Fibroblast of gingiva (primary cell): ENCODE measurements around the gene DPP4.
A peak's percentile ranks its signal among the peaks of the same experiment; 100 is the strongest.
"Not testable (repeated sequence)": the region's sequence is repeated elsewhere in the genome, so short reads cannot be mapped to it uniquely, and the experiment has no call there.

Experiments
- DNase-seq: peaks from one replicate; pipeline ENCODE4 v3.0.0-alpha.2; 2011; ENCODE audit warnings: low read depth

The DPP4 gene

DNA sequence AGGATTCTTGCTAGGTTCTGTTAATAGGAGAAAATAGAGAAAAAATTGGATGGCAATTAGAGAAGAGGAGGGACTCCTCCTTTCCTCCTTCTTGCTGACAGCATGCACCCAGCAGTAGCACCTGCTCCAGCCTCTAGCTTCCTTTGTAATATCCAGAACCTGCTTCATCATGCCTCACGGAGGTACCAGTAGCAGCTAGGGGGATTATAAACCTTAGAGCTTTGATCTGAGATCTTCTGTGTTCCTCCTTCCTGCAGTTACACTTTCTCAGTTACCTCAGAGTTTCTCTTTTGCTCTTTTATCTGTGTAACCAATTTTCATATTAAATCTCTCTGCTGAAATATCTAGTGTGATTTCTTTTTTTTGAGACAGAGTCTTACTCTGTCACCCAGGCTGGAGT lies 16.6 kb downstream of the DPP4 start:
- DNase-seq: no peak

DNA sequence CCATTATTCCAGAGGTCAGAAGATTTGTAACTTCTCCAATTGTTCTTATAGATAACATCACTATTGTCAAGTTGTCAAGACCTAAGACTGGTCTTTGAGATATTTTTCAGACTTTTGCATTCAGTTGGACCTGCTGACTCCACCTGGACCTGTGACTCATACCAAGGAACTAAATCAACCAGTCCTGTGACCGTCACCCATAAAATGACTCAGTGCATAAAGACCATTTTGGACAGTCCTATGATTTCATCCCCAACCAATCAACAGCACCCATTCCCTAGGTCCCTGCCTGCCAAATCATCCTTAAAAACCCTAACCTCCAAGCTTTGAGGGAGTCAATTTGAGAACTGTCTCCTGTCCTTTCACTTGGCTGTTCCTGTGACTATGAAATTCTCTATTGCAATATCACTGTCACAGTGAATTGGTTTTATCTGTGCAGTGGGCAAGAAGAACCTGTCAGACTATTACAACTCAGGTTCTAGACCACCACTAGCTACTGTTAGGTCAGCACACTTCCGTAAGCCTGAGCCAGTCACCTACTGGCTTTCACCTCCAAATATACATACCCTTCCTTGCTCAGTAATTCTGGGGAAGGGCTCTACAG lies 17.1 kb downstream of the DPP4 start:
- no peak for DNase-seq

DNA sequence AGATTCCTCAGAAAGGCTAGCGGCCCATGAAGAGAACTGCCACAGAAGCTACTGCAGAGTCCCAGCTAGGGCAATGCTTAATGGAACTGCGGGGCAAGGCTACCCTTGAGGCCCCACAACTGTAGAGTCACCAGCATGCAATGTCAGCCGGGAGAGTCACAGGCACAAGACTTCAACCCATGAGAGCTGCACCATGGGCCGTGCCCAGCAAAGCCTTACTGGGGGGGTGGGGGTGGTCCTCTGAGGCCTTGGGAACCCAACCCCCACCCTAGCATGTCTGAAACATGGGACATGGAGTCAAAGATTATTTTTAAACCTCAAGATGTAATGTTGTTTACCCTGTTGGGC lies 20.2 kb downstream of the DPP4 start:
- DNase-seq: no peak

DNA sequence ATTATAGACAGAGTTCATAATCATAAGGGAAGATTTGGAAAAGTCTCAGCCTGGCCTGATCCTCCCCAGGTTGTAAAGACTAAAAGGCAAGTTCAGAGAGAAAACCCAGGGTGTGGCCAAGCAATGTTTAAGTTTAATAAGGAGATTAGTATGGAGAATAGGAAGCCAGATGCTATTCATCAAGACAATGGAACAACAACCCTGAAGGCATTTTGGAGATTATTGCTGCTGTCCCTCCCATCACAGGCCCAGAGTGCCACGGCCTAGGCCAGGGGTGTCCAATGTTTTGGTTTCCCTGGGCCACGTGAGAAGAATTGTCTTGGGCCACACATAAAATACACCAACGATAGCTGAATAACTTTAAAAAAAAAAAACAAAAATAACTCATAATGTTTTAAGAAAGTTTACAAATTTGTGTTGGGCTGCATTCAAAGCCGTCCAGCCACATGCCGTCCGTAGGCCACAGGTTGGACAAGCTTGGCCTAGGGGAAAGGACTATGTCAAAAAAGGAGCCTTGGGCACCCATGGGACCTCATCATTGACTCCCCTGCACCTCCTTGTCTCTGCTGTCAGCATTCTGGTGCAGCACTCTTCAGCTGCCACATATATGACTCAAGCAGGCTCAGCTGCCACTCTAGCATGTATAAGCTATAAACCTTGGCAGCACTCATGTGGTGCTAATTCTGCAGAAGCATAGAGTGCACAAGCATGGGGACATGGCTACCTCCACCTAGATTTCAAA lies 20.8 kb downstream of the DPP4 start:
- no peak for DNase-seq

DNA sequence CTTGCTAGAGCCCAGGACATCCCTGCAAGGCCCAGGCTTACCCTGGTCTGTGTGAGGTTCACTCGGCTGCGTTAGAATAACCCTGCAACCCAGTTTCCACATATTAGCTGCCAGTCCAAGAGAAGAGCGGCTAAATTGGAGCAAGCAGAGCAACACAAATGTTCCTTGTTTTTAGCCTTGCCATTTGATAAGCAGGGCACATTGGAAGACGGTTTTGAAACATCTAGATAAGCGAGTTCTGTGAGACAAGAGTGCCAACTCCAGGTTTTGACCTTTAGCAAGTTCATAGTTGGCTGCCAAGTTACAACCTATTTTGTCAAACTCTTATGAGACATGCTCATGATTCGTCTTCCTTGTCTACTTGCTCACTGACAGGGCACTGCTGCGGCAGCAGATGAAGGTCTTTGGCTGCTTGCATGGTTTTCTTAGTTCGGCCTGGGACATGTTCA lies 23.5 kb downstream of the DPP4 start:
- no peak for DNase-seq

DNA sequence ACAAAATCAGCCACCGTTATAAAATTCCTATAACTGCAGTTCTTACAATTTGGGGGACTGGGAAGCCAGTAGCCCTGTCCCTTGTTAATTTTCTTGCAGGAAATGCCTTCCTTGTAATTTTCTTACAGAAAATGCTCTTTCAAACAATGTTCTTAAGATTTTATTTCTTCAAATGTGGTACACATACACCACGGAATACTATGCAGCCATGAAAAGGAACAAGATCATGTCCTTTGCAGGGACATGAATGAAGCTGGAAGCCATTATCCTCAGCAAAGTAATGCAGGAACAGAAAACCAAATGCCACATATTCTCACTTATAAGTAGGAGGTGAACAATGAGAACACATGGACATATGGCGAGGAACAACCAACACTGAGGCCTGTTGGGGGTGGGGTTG lies 24.9 kb downstream of the DPP4 start:
- not testable (repeated sequence) for DNase-seq

DNA sequence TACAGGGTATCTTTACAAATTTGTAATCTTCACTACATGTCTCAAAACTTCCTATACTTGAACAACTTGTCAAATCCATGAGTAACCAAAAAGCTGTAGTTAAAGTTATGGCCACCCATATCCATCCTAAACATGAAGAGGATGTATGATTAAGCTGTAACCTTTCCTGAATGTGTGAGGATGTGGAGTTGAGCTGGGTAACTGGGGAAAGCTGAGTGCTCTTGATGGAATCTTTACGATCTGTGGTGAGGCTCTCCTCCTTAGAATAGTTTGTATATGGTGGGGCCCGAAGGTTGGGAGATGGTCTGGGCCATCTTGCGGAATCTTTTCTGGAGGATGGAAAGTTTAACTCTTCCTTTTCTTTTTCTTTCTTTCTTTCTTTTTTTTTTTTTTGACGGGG lies 29.4 kb downstream of the DPP4 start:
- DNase-seq: no peak

DNA sequence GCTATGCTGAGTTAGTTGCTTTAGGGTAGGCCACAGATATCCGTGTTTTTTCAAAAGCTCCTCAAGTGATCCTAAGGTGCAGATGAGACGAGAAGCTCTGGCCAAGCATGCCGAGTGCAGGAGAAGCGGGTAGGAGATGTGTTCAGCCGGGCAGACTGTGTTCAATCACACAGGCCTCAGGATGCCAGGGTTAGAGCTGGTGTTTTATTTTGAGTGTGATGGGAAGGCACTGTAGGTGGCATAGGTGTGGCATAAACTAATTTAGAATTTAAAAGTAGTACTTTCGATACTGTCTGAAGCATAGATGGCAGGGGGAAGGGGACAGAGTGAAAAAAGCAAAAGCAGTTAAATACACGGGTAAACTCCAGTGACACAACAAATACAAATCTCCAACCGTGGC lies 30.9 kb downstream of the DPP4 start:
- no peak for DNase-seq

DNA sequence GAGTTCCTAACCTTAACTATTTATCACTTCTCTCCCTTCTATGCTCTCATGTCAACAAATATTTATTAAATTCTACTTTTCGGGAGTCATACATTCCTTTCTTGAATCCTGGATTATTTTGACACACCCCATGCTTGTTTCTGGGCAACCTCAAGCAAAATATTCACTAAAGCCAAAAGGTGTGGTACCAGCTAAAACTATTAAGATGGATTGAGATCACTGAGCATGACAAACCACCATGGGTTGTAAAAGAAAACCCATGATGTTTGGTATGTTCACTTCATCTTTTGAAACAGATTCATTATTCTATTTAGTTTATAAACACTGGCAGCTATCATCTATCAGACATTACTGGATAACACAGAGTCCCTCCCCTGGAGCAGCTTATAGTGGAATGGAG lies 32.5 kb downstream of the DPP4 start:
- no peak for DNase-seq

DNA sequence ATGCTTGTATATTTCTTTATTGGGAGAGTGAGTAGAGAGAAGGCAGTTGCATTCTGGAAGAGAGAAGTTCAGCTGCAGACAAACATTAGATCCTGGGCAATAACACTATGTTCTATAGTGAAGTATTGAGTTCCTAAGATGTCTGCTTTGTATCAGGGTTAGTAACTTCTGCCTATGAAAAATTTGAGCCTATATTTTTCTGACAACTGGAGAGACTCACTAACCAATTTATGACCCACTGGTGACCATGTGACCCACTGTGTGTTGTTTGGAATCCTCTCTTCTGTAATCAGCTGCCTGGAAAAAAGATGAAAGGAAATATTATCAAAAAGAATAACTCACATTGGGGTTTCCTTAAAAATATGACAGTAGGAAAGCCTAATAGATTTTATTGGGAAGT lies 35.3 kb downstream of the DPP4 start:
- no peak for DNase-seq

DNA sequence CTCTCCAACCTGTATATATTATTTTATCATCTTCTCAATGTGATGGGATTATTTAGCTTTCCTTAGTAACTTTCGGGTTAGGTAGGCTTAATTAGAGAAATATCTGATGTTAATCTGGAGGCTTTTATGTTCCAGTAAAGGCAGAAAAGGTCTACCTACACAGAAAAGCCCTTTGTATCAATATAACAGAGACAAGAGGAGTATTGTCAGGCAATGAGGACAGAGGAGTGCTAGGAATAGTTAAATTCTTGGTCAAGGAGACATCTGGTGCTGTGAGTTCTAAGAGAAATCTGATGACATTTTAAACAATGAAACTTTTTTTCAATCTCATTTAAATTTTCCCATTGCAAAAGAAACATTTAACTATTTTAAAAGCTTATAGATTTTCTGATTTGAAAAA lies 36.1 kb downstream of the DPP4 start:
- no peak for DNase-seq

DNA sequence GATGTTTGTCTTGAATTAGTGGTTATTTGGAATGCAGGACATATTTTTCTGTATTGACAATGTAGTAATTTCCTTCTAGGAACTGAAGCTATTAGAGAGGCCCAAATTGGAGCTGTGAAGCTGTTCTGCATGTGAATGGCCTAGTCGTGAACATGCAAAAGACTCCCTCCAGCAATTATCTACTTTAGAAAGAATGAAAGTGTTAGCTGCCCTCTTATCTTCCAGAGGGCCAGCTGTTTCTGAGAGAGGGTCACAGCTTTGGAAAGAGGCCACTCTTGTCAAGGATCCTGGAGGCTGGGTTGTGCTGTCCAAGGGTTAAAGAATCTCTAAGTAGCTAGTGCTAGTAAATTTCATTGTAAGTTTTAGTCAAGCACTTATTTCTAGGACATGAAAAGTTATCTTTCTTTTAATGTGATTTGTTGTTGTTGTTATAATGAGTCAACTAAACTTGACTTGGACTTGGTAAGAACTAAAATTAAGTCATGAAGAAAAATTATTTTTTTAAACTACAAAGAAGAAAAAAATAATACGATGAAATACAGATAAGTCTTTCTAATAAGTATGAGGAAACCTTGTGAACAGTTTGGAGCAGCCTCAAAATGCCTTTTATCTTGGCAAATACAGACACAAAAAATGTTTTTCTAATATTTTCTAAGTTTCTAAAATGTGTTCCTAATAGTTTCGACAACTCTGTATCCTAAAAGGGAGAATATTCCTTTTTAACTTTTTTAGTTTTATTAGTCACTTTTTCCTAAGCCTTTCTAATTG lies 36.8 kb downstream of the DPP4 start:
- no peak for DNase-seq

DNA sequence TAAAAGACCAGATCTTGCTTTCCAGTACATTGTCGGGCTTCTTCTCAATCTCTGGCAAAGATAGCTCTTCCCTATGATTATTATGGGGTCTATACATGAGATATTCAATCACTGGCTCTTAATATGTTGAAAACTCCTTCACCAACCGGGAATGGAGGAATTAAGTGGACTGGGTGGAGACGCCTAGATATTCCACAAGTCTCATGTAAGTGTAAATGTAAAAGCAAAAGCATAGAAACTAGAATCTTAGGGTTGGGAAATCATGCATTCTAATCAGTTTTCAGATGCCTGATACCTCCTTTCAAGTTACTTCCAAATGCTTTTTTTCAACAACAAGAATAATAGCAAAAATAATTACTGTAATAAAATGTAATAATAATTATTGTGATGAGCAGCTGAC lies 38.0 kb downstream of the DPP4 start:
- no peak for DNase-seq

DNA sequence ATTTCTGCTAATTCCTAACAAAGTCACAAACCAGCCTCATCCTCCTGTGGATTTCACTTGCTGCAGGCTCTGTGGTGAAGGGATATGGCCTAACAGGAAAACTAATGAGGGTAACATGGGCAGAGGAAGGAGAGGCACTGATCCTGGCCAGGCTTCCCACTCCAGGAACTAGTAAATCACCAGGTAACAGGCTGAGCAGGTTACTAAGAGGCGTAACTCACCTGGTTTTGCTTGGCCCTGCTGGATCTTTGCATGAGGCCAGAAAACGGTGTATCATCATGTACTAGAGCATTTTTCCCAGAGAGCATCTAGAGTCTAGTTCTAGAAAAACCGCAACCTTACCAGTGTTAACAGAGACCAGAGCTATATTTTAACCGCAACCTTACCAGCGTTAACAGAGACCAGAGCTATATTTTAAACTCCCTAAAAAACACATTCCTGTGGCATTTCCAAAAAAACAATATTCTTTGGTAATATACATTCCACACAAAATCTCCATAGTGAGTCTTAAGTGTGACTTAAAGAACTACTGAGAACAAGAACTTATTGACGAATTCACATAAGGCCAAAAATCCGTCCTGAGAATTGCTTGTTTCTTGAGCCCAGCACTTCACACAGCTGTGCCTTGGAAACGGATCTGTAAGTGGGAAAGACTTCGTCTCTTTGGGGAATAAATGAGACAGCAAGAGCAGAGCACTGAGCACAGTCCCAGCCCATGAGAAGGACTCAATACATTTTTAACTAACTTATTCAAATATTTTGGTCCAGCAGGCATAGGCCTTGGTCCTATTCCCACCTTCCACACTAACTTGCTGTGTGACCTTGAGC lies 43.4 kb downstream of the DPP4 start:
- no peak for DNase-seq

DNA sequence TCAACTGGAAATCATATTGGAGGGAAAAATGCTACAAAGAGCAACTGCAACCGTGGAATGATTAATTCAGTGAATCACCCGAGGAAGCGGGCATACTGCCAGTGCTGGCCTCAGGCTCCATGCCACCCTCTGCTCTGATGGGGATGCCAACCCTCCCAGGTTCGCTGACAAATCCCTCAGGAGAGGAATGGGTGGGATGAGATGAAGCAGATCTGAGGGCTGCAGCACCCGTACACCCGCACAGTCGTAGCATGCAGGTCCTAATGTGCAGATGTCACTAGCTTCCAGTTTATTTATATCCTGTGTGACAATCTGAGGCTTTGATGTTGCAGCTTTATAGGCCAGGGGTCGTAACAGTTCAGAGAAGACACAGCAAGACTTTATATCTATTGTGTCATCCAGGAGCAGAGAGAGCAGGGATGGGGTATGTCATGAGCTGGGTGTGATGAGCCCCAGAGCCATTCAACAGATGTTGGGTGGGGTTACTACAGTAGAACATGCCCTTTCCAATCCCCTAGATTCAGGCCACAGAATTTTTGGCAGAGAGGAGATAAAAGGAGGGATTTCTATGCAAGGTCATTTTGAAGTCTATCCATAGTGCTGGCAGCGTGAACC lies 44.6 kb downstream of the DPP4 start:
- peak; percentile 67 for DNase-seq

DNA sequence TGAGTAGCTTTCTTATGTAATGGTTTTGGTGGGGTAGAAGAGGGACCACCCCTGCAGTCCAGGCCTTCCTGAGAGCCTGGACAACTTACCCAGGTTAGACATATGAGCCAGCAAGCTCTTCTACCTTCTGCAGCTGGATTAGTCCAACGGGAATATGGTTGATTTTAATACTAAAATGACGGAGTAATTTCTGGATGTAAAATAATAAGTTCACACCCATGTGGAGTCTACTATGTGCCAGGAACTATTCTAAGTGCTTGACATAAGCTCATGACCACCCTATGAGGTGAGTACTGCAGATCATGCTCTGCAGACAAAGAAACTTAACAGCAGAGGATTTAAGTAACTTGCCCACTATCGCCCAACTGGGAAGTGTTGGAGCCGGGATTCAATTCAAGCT lies 45.5 kb downstream of the DPP4 start:
- no peak for DNase-seq

DNA sequence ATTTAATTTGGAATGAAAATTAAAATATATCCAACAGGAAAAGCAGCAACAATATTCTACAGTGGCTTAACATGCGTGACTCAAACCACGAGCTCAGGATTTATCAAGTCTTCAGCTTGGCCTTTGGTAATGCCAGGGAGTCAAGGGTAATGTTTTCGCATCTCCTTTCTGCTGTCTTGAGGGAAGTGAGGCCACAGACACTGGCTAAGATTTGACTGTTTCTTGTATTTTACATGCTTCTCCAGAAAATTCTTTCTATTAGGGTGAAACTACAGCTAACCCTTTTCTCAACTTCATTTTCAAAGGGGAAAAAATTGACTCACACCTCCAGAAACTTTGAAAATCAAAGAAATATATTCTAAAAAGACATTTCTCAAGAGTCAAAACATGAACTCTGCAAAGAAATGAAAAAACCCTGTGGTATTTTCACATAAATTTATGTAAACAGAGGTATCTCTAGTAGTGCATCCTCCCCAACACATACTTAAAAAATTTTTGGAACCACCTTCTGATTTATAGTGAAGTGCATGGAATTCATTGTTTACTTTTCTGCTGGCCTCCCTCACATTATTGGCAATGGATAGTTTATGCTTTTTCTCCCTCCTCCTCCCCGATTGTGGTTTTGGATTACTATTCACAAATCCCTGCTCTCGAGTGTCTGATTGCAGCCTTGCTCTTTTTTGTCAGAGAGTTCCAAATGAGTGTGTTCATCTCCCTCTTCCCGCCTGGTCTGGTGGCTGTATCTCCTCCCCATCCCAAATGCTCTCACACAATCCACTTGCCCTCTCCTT lies 48.7 kb downstream of the DPP4 start:
- peak; percentile 74 for DNase-seq

DNA sequence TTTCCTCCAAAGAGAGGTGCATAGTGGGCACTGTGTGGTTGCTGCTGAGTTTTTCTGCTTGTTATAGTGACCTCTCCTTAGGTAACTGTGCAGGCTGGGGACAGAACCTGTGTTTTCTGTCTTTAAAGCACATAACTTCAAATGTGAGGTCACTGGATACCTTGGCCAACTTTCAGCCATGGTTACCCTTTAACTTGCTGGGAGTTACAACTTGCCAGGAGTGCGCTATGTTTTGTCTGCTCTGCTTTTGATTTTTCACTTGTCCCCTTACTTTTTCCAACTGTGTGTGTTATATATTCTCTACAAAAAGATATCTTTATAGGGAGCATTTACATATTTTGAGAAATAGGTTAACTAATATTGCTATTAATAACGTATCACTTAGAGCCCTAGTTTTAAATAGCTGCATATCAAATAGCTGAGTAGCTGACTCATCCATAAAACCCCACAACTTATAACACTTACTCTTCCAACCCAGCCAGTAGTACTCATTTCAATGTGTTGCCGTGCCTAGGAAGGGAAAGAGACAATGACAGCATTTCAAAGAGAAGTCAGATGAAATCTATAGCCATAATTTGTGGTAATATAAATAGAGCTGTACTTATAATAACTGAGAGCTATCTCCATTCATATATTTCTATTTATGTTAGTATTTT lies 51.6 kb downstream of the DPP4 start:
- no peak for DNase-seq

DNA sequence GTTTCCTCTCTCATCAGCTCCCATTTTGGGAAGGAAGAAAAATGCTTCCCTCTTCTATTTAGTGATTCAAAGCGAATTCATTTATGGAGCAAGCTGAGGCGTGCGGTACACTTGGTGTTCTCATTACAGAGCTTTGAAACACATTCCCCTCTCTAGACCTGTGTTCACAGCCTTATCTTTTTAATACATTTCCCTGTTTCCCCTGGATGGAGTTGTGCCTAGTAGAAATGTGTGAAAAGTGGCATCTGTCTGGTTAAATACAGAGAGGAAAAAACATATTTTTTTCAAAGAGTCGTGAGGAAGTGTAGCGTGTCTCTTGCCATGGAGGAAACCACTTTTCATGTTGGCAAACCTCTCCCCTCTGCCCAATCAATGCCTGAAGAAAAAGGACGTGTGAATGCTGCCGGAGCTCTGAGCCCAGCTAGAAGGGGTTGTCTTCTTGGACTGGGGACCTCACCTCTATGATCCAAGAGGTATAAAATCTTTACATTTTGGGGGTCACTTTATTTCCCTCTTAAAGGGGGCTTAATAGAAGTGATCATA lies 52.4 kb downstream of the DPP4 start:
- no peak for DNase-seq

DNA sequence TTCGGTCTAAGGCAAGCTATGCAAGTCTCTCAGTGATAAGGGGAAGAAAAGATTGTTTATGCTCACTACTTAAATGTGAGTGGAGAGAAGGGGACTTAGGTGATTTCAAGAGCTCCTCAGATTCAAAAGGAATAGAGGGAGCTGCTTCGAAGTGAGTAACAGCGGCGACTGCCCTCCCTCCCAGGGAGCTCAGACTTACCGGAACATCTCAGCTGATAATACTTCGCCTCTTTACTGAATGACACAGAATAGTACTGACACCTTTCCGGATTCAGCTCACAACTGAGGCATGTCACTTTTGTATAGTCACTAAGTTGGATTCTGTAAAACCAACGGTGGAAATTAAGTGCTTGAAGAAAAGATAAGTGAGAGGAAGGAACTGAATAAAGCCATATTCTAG lies 55.5 kb downstream of the DPP4 start:
- no peak for DNase-seq
